ENCODE measurements around the gene SSPN. TPM values are rescaled to one million over a fixed set of nuclear protein-coding genes. Genes with fewer than 3 reads are reported as not detected.

SSPN gene
- total RNA-seq, 1 experiment from 2014 or later = 0.17 TPM

DNA sequence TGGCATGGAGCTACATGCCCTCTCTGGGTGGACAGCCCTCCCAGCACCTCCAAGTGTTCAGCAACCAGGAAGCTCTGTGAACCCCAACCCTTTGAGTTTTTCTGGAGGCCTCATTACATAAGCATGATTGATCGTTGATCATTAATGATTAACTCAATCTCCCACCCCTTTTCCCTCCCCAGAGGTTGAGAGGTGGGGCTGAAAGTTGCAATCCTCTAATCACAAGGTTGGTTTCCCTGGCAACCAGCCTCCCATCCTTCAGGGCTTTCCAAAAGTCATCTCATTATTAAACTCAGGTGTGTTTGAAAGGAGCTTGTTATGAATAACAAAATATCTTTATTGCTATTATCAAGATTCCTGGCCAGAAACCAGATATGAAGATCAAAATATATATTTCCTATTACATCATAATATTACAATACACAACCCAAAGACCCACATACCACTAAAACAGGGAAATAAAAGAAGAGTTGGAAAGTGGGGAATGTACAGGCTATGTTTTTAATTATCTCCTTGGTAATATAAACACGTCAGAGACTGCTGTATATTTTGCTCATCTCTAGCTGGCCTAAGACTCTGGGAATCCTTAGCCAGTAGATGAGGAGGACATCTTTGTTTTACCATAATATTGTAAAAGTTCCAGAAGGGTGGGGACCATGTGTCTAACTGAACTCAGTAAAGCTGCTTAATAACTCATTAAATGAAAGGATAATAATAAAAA, 73.6 kb downstream of the SSPN start:
- Histone ChIP-seq H3K79me2 (ENCODE audit: insufficient read depth, low read length) (no peaks in the 10 kb centered on the region), H3K27me3 (ENCODE audit: insufficient read depth, low read length) (no peaks in the 10 kb centered on the region), H3K4me2 (ENCODE audit: low read length) (no peak overlapping the region), H2AFZ (ENCODE audit: low read depth, low read length, poor library complexity, severe bottlenecking) (no peak overlapping the region), H3K9ac (ENCODE audit: low read length) (no peak overlapping the region), H3K36me3 (ENCODE audit: control insufficient read depth in 1 of 2, insufficient read depth in 2 of 2, low read length in 2 of 2) (no peaks in the 10 kb centered on the region), H3K27ac (ENCODE audit: low read depth, low read length) (no peak overlapping the region), H3K4me3 (replicated peaks in 1 of 2; ENCODE audit: low read depth in 1 of 2, low read length in 2 of 2) (no peak overlapping the region), H3K4me1 (ENCODE audit: control insufficient read depth in 1 of 2, insufficient read depth in 2 of 2, low read length in 2 of 2) (peaks cover 0 to 3% of the 10 kb centered on the region in 2 experiments; a peak in 1 of 4 replicates), H4K20me1 (ENCODE audit: insufficient read depth) (no peaks in the 10 kb centered on the region), H3K9me3 (ENCODE audit: control insufficient read depth in 1 of 2, insufficient read depth in 1 of 2, low read depth in 1 of 2, low read length in 2 of 2) (no peaks in the 10 kb centered on the region), H3K9me2 (ENCODE audit: insufficient read depth) (no peaks in the 10 kb centered on the region)
- TF ChIP-seq POLR2A (IDR thresholded peaks at IDR 0.05; ENCODE audit: borderline replicate concordance, extremely low read depth, insufficient read depth, insufficient read length) (no peak), ELF1 (IDR thresholded peaks at IDR 0.05; ENCODE audit: borderline replicate concordance, low read depth) (no peak), YY1 (IDR thresholded peaks at IDR 0.05; ENCODE audit: extremely low read depth, insufficient replicate concordance, low read depth, low read length) (no peak), RAD21 (IDR thresholded peaks at IDR 0.05; ENCODE audit: low read depth) (no peak), TCF7L2 (IDR thresholded peaks at IDR 0.05; ENCODE audit: borderline replicate concordance, extremely low read depth, insufficient read depth, insufficient read length) (no peak), JUND (IDR thresholded peaks at IDR 0.05) (no peak), EZH2phosphoT487 (IDR thresholded peaks at IDR 0.05; ENCODE audit: borderline replicate concordance) (no peak), POLR2AphosphoS5 (IDR thresholded peaks at IDR 0.05; ENCODE audit: low read depth, low read length) (no peak), EZH2 (IDR thresholded peaks at IDR 0.05) (no peak), SP1 (IDR thresholded peaks at IDR 0.05; ENCODE audit: low read depth) (no peak)
- TF ChIP-seq, protein P1, sequence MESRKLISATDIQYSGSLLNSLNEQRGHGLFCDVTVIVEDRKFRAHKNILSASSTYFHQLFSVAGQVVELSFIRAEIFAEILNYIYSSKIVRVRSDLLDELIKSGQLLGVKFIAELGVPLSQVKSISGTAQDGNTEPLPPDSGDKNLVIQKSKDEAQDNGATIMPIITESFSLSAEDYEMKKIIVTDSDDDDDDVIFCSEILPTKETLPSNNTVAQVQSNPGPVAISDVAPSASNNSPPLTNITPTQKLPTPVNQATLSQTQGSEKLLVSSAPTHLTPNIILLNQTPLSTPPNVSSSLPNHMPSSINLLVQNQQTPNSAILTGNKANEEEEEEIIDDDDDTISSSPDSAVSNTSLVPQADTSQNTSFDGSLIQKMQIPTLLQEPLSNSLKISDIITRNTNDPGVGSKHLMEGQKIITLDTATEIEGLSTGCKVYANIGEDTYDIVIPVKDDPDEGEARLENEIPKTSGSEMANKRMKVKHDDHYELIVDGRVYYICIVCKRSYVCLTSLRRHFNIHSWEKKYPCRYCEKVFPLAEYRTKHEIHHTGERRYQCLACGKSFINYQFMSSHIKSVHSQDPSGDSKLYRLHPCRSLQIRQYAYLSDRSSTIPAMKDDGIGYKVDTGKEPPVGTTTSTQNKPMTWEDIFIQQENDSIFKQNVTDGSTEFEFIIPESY (IDR thresholded peaks at IDR 0.05; ENCODE audit: extremely low read depth, insufficient replicate concordance, low read length) = no peak
- TF ChIP-seq, protein P2, sequence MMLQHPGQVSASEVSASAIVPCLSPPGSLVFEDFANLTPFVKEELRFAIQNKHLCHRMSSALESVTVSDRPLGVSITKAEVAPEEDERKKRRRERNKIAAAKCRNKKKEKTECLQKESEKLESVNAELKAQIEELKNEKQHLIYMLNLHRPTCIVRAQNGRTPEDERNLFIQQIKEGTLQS (IDR thresholded peaks at IDR 0.05) = no peak
- ChIA-PET POLR2A (no interaction called here), RAD21 (ENCODE audit: low non-redundant PET in 1 of 2, low total read pairs in 2 of 2, uncharacterized antibody in 2 of 2, unreplicated experiment in 2 of 2) (no interaction called here), CTCF (no interaction called here)
- intact Hi-C loops (cut with micrococcal nuclease) = no loop called here
- no peak for ATAC-seq
- DNase-seq (ENCODE audit: low read depth, low spot score) = no peak
- no TSS peak for BruUV-seq (replicated peaks)

Measured in HCT116 (cell line).